Skeletal muscle satellite cell (primary cell): Measurements from ENCODE around the gene DNAI4.
"Not testable (repeated sequence)": the region's sequence is repeated elsewhere in the genome, so short reads cannot be mapped to it uniquely, and the experiment has no call there.

ENCODE experiments used
- H3K27me3 ChIP-seq: 2 replicates; pipeline ENCODE4 v1.7.0; 2013; ENCODE audit warnings: low read length; ENCODE audit not compliant: control insufficient read depth, insufficient read depth
- H3K36me3 ChIP-seq: 2 replicates; pipeline ENCODE4 v1.7.0; 2013; ENCODE audit warnings: mild to moderate bottlenecking, control low read depth, low read length; ENCODE audit not compliant: insufficient read depth
- H3K4me1 ChIP-seq: 2 replicates; pipeline ENCODE4 v1.7.0; 2013; ENCODE audit warnings: low read length; ENCODE audit not compliant: control insufficient read depth, insufficient read depth
- H3K4me2 ChIP-seq: 2 replicates; pipeline ENCODE4 v1.7.0; 2013; ENCODE audit warnings: mild to moderate bottlenecking, low read length
- H3K4me3 ChIP-seq: 2 replicates; pipeline ENCODE4 v1.7.0; 2013; ENCODE audit warnings: low read length
- H3K9ac ChIP-seq: 2 replicates; pipeline ENCODE4 v1.7.0; 2013; ENCODE audit warnings: mild to moderate bottlenecking, low read depth, low read length, moderate library complexity
- H3K9me3 ChIP-seq: replicated peaks from 2 replicates; pipeline ENCODE4 v1.7.0; 2013; ENCODE audit warnings: mild to moderate bottlenecking, control low read depth, low read length

The DNAI4 gene

DNA sequence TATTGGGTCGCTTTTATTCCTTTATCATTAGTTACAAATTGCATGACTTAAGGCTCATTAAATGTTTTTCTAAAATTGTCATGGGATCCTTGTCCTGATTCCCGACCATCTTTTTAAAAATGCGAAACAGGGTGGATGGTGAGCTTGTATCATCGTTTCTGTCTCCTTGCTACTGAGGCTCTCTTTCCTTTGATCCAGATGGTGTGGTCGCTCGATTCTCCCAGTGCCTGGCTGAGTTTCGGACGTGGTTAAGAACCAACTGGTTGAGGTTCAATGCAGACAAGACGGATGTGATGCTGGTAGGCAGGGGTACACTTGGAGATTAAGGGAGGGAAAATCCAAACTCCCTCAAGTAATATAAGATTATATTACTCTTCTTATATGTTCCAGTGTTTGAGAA lies 1.3 kb upstream of the DNAI4 start:
- peak overlapping the region; percentile 97 for H3K9ac ChIP-seq
- peaks cover 37% of the 10 kb centered on the region for H3K4me1 ChIP-seq
- no peaks in the 10 kb centered on the region for H3K27me3 ChIP-seq
- H3K4me3 ChIP-seq = peak overlapping the region; percentile 96
- peak overlapping the region; percentile 80 for H3K4me2 ChIP-seq
- no peaks in the 10 kb centered on the region for H3K36me3 ChIP-seq
- H3K9me3 ChIP-seq = no peaks in the 10 kb centered on the region

GRCh38 chr1:66925558-66925910 lies 878 bp upstream of the DNAI4 start:
- Histone ChIP-seq H3K9me3 (no peaks in the 10 kb centered on the region), H3K9ac (peak overlapping the region; percentile 97), H3K4me2 (peak overlapping the region; percentile 80), H3K4me3 (peak overlapping the region; percentile 96), H3K36me3 (no peaks in the 10 kb centered on the region), H3K4me1 (peaks cover 37% of the 10 kb centered on the region), H3K27me3 (no peaks in the 10 kb centered on the region)

DNA sequence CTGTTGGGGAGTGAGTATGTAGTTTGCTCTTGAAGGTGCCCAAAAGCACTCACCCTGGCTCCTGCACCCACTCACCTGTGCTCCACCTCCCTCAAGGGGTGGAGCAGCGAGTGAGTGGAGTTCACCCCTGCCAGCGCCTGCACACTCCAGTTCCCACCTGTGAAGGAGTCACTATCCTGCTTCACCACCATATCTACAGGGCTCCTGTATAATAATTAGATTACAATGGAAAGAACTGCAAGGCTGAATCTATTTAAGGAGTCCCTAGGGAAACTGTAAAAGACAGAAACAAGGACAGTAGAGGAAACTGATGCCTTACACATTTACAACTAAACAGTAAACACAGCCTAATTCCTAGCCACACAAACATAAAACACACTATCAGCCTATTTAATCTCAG lies 4.1 kb downstream of the DNAI4 start:
- Histone ChIP-seq H3K4me3 (no peak overlapping the region), H3K9ac (no peak overlapping the region), H3K4me1 (peaks cover 8% of the 10 kb centered on the region), H3K9me3 (no peaks in the 10 kb centered on the region), H3K4me2 (no peak overlapping the region), H3K27me3 (no peaks in the 10 kb centered on the region), H3K36me3 (no peaks in the 10 kb centered on the region)

DNA sequence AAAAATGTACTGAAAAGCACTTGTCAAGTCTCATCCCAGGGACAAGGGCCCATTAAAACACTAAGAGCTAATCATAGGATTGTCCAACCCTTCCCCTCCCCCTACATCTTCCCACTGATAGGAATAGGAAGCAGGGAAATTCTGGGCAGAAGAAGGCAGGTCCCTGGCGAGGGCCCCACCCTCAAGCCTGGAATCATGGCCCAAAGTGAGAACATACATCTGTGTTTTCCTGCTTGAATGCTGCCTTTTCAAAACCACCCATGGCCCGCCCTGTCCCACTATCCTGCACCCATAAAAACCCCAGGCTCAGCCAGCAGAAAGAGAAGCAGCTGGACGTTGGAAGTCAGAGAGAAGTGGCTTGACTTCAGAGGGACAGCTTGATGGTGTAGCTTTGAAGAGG lies 4.8 kb downstream of the DNAI4 start:
- Histone ChIP-seq H3K4me1 (peaks cover 8% of the 10 kb centered on the region), H3K9me3 (no peaks in the 10 kb centered on the region), H3K4me2 (no peak overlapping the region), H3K36me3 (no peaks in the 10 kb centered on the region), H3K9ac (no peak overlapping the region), H3K4me3 (no peak overlapping the region), H3K27me3 (no peaks in the 10 kb centered on the region)

- Histone ChIP-seq H3K9me3 (no peaks in the 10 kb centered on the region), H3K4me1 (peaks cover 8% of the 10 kb centered on the region), H3K4me2 (no peak overlapping the region), H3K4me3 (no peak overlapping the region), H3K36me3 (no peaks in the 10 kb centered on the region), H3K9ac (no peak overlapping the region), H3K27me3 (no peaks in the 10 kb centered on the region)
Observed at GRCh38 chr1:66919063-66919462, 5.6 kb downstream of the DNAI4 start.

- Histone ChIP-seq H3K9ac (no peak overlapping the region), H3K36me3 (no peaks in the 10 kb centered on the region), H3K27me3 (no peaks in the 10 kb centered on the region), H3K4me2 (no peak overlapping the region), H3K9me3 (no peaks in the 10 kb centered on the region), H3K4me3 (no peak overlapping the region), H3K4me1 (no peaks in the 10 kb centered on the region)
Observed at GRCh38 chr1:66917476-66917875, 7.2 kb downstream of the DNAI4 start.

GRCh38 chr1:66916320-66916719 lies 8.3 kb downstream of the DNAI4 start:
- H3K27me3 ChIP-seq = no peaks in the 10 kb centered on the region
- H3K4me2 ChIP-seq = no peak overlapping the region
- H3K4me1 ChIP-seq = no peaks in the 10 kb centered on the region
- H3K36me3 ChIP-seq = no peaks in the 10 kb centered on the region
- no peak overlapping the region for H3K9ac ChIP-seq
- H3K4me3 ChIP-seq = no peak overlapping the region
- no peaks in the 10 kb centered on the region for H3K9me3 ChIP-seq

- H3K27me3 ChIP-seq, H3K4me1 ChIP-seq, H3K9ac ChIP-seq, H3K36me3 ChIP-seq, H3K4me3 ChIP-seq, H3K4me2 ChIP-seq, H3K9me3 ChIP-seq: not testable (repeated sequence)
Observed at GRCh38 chr1:66915203-66915602, 9.5 kb downstream of the DNAI4 start.

- no peaks in the 10 kb centered on the region for H3K4me1 ChIP-seq
- H3K4me2 ChIP-seq = no peak overlapping the region
- H3K9me3 ChIP-seq = no peaks in the 10 kb centered on the region
- no peaks in the 10 kb centered on the region for H3K36me3 ChIP-seq
- no peaks in the 10 kb centered on the region for H3K27me3 ChIP-seq
- H3K4me3 ChIP-seq = no peak overlapping the region
- H3K9ac ChIP-seq = no peak overlapping the region
Observed at GRCh38 chr1:66893712-66894111, 30.9 kb downstream of the DNAI4 start.

- Histone ChIP-seq H3K4me3 (no peak overlapping the region), H3K27me3 (no peaks in the 10 kb centered on the region), H3K4me2 (no peak overlapping the region), H3K4me1 (no peaks in the 10 kb centered on the region), H3K36me3 (no peaks in the 10 kb centered on the region), H3K9ac (no peak overlapping the region), H3K9me3 (no peaks in the 10 kb centered on the region)
Observed at GRCh38 chr1:66890621-66891020, 34.0 kb downstream of the DNAI4 start.

DNA sequence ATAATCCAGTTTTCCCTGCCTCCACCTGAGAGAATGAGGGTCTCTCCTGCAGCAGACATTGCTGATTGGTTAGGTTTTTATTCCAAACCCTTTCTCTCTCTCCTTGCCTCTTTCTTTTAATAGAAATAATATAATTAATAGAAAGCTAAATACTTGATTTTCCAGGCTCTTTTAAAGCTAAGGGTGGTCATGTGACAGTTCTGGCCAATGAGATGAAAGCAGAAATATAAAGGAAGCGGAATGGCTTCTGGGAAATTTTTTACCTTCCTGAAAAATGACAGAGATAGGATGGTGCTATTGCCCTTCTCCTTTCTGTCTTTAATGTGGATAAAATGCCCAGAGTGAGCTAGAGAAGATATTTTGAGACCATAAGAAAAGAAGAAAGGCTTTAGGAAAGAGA lies 35.6 kb downstream of the DNAI4 start:
- H3K4me3 ChIP-seq = no peak overlapping the region
- H3K4me2 ChIP-seq = no peak overlapping the region
- no peaks in the 10 kb centered on the region for H3K4me1 ChIP-seq
- no peaks in the 10 kb centered on the region for H3K36me3 ChIP-seq
- H3K27me3 ChIP-seq = no peaks in the 10 kb centered on the region
- H3K9ac ChIP-seq = no peak overlapping the region
- no peaks in the 10 kb centered on the region for H3K9me3 ChIP-seq

DNA sequence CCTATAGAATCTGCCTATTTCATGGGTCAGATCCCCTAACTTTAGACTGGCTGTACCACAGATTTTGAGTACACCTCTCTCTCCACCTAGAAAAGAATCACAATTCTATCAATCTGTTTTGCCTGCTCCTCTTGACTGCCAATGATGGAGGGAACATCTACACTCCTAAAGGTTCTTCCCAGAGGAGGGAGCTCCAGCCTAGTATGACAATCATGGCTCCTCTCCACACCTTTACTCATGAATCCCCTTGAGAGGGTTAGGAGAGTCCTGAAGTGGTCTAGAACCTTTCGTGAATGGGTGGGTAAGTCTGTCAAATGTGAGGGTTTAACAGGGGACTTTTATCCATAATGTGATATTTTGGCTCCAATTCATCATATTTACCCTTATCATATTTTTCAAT lies 48.0 kb downstream of the DNAI4 start:
- Histone ChIP-seq H3K4me1 (no peaks in the 10 kb centered on the region), H3K27me3 (no peaks in the 10 kb centered on the region), H3K4me2 (no peak overlapping the region), H3K36me3 (no peaks in the 10 kb centered on the region), H3K9ac (no peak overlapping the region), H3K4me3 (no peak overlapping the region), H3K9me3 (peaks cover 4% of the 10 kb centered on the region)

GRCh38 chr1:66873111-66873510 lies 51.5 kb downstream of the DNAI4 start:
- H3K9me3 ChIP-seq = no peaks in the 10 kb centered on the region

More at GRCh38 chr1:66873111-66873510, 51.5 kb downstream of the DNAI4 start:
- no peaks in the 10 kb centered on the region for H3K27me3 ChIP-seq
- no peak overlapping the region for H3K4me2 ChIP-seq
- H3K36me3 ChIP-seq = no peaks in the 10 kb centered on the region
- H3K4me3 ChIP-seq = no peak overlapping the region
- no peaks in the 10 kb centered on the region for H3K4me1 ChIP-seq
- no peak overlapping the region for H3K9ac ChIP-seq
